ENCODE data around the gene WASF3. TPM values are rescaled to one million over a fixed set of nuclear protein-coding genes. Genes with fewer than 3 reads are reported as not detected.

WASF3 gene
- polyA plus RNA-seq, 4 donors: 44.2 to 56.7 (median 51.1) TPM

DNA sequence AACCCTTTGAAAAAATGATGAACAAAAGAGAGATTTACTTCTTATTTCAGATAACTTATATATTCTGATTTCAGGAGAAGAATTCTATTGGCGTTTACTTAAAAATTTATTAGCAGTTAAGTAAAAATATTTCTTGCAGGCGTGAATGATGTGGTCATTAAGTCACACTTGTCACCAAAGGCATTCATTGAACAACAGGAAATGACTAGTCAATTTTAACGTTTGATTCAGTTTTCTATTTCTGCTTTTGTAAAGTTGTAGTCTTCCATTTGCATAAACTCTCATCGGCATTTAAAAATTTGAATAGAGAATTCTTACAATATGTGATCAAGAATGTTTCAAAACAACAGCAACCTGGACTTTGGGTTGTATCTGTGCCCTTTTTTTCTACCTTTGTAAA is 119.7 kb downstream of the WASF3 start:
- no peak for DNase-seq (ENCODE audit: low read depth in 4 of 4, low spot score in 3 of 4)

DNA sequence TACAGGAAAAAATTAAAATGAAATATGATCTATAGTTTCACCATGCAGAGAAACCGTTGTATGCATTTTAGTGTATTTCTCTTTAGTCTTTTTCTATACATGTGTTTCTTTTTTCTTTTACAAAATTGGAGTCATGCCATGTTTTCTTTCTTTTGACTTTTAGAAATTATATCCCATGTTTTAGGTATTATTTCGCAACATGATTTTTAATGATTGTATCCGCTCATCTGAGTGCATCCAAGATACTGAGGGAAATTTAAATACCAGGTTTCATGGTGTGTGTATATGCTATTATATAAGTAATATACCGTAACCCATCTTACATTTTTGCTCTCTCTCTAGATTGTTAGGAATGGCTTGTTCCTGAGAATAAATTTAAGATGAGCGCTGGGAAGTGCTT is 120.8 kb downstream of the WASF3 start:
- no peak for DNase-seq (ENCODE audit: low read depth in 4 of 4, low spot score in 3 of 4)

DNA sequence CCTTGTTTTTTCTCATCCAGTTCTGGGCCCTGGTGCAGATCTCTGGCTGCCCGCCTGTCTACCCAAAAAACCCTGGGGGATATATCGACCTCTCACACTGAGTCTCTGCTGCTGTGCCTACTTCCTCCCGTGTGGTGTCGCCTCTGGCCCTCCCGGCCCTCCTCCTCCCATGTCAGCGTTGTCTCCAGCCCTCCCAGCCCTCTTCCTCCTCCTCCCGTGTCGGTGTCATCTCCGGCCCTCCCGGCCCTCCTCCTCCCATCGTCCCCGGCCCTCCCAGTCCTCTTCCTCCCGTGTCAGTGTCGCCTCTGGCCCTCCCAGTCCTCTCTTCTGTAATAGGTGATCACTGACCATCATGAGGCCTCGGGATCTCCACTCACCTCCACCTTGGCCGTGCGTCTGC is 121.3 kb downstream of the WASF3 start:
- DNase-seq (ENCODE audit: low read depth in 4 of 4, low spot score in 3 of 4): no peak

DNA sequence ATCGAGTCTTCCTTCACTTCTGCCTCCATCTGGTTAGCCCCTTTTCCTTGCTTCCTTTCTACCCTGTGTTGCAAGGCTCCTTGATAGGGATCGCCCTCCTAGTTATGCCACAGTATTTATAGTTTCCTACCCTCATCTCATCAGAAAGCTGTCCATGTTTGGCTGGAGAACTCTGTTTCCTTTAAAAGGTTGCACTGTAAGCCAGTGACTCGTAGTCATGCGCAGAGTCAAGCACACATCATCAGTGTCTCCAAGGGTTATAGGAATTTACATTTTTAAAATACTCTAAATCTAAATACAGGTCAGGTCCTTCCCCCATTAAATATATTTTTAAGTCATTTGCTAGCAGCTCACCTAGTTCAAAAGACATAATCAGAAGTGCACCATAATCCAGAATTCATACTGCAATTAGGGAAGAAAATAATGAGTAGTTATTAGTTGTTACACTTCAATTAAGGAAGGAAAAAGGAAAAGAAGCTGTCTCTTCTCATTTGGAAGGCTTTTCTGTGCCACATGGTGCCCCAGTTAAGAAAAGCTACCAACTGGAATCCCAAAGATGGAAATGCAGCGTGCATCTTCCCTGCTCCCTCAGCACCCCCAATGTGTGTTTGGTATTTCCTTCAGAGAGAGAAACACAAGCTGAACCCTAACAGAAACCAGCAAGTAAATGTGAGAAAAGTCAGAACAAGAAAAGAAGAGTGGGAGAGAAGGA is 122.1 kb downstream of the WASF3 start:
- no peak for DNase-seq (ENCODE audit: low read depth in 4 of 4, low spot score in 3 of 4)

DNA sequence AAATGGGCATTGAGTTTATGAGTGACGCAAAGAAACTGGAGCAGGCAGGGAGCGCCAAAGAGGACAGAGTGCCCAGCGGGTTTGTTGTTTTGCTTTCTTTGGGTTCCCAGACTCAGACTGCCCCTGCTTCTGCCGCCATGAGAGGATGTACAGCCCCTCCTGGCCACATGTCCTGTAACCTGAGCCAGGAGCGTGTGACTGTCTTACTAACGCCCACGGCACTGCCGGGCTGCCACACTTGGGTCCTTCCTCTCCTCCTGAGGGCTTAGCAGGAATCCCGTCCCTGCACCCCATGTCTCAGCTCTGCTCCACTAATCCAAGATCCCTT is 122.6 kb downstream of the WASF3 start:
- no peak for DNase-seq (ENCODE audit: low read depth in 4 of 4, low spot score in 3 of 4)

DNA sequence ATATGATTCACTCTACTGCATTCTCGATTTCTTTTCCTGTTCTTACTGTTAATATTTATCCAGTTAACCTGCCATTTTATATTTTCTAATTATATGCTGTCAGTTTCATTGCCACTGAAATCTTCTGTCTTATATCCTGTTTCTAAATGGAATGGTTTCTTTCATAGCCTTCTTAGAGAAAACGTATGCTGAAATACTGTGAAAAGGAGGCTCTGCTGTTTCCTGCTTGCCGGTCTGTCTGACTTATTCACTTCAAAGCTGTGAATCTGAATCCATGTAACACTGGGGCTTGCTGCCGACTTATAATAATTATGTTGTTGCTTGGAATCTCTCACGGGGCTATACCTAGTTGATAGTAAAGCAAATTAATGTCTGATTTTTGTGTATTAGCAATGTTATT is 123.1 kb downstream of the WASF3 start:
- DNase-seq (ENCODE audit: low read depth in 4 of 4, low spot score in 3 of 4): no peak

DNA sequence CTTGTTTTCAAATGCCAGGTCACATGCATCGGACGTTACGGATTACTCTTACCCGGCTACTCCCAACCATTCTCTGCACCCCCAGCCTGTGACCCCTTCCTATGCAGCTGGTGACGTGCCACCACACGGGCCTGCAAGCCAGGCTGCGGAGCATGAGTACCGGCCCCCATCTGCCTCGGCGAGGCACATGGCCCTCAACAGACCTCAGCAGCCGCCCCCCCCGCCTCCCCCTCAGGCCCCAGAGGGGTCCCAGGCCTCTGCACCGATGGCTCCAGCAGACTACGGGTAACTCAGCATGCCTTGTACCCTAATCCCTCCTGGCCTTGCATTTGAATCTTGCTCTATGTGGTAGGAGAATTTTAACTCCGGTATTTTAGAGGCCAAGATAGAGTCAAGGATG is 123.6 kb downstream of the WASF3 start:
- DNase-seq (ENCODE audit: low read depth in 4 of 4, low spot score in 3 of 4): no peak

DNA sequence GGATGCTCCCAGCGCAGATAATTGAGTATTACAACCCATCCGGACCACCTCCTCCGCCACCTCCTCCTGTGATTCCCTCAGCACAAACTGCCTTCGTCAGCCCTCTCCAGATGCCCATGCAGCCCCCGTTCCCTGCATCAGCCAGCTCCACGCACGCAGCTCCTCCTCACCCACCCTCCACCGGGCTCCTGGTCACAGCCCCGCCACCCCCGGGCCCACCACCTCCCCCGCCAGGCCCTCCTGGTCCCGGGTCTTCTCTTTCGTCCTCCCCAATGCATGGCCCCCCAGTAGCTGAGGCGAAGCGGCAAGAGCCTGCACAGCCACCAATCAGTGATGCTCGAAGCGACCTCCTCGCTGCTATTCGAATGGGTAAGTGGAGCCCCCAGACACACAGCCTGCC is 125.1 kb downstream of the WASF3 start:
- no peak for DNase-seq (ENCODE audit: low read depth in 4 of 4, low spot score in 3 of 4)

DNA sequence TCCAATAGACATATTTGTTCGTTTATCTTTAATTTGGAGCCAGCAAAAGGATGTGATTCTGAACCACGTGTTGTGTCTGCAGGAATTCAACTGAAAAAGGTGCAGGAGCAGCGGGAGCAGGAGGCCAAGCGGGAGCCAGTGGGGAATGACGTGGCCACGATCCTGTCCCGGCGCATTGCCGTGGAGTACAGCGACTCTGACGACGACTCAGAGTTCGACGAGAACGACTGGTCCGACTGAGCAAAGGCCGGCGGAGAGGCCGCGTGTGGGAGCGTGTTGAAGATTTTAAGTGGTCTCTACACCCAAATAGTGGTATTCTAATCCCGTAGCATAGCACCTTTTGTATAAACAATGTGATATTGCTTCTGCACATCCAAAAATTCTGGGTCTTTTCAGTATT is 128.1 kb downstream of the WASF3 start:
- no peak for DNase-seq (ENCODE audit: low read depth in 4 of 4, low spot score in 3 of 4)

DNA sequence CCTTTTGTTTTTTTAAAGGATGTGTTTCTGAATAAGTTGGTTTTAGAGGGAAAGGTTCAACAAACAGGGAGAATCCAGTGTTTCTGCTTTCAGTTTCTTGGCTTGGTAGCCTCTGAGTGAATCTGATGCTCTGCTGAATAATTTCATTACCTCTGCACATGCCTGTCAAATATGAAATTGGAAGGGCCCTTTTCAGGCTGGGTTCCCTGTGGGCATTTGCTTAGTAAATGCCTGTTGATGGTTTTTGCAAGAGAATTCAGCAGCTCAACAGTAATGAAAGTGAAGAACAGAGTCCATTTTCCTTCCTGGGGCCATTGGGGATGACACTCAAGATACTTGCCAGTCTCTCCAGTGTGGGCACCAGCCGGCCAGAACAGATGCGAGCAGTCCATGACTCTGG is 128.8 kb downstream of the WASF3 start:
- no peak for DNase-seq (ENCODE audit: low read depth in 4 of 4, low spot score in 3 of 4)

DNA sequence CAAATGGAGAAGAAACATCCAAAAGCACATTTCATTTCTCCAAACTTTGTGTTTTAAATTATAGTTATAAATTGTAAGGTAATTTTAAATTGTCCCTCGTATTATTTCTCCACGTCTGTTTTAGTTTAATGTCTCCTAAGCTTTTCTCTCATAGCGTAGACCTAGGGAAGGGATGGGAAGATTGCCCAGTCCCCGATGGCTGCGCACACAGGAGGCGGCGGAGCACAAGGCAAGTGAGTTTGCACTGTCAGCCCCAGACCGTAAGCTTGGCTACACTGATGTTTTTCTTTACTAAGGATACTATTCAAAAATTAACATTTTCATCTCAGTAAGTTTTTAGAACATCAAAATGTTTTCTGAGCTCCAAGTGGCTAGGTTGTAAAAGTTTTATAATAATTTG is 130.8 kb downstream of the WASF3 start:
- DNase-seq (ENCODE audit: low read depth in 4 of 4, low spot score in 3 of 4): no peak

DNA sequence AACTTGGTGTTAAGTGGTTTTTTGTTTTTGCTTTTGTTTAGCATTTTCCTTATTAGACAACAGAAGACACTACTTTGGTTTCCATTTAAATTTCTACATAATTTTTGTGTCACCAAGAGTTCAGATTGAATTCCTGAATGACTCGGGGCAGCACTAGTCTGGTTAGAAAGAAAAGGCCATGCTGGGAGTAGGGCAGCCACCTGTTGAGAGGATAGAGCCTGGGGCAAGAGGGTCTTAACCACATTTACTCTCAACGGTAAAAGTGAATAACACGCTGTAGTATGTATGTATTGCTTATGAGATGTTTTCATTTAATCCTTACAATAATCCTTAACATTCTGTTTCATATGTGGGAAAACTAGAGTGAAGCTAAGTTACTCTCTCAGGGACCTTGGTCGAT is 131.5 kb downstream of the WASF3 start:
- DNase-seq (ENCODE audit: low read depth in 4 of 4, low spot score in 3 of 4): no peak

DNA sequence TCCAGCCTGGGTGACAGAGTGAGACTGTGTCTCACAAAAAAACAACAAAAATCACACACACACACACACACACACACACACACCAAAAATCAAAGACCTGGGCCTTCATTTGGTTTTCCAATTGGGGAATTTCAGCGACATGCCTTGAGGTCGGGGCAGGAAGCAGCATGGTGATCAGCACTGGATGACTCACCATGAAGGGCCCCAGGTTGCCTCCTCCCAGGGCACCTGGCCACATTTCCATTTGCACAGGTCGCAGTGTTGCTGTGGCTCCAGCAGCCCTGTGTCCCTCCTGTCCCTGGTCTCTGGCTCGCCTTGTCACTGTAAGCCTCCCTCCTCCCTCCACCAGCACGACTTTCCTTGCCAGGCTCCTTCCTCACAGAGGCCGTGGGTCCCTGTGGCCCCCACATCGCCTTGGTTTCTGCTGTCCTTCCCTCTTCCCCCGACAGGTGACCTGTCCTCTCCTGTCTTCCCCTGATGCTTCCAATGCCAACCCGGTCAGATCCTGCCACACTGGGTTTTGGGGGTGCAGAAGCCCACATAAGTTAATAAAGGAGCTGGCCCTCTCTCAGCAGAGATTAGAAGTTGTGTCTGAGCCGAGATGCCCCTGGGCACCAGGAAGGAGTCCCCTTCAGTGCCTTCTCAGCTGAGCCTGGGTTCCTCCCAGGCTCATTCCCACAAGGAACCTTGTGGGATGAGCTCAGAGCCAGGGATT is 136.4 kb downstream of the WASF3 start:
- no peak for DNase-seq (ENCODE audit: low read depth in 4 of 4, low spot score in 3 of 4)

DNA sequence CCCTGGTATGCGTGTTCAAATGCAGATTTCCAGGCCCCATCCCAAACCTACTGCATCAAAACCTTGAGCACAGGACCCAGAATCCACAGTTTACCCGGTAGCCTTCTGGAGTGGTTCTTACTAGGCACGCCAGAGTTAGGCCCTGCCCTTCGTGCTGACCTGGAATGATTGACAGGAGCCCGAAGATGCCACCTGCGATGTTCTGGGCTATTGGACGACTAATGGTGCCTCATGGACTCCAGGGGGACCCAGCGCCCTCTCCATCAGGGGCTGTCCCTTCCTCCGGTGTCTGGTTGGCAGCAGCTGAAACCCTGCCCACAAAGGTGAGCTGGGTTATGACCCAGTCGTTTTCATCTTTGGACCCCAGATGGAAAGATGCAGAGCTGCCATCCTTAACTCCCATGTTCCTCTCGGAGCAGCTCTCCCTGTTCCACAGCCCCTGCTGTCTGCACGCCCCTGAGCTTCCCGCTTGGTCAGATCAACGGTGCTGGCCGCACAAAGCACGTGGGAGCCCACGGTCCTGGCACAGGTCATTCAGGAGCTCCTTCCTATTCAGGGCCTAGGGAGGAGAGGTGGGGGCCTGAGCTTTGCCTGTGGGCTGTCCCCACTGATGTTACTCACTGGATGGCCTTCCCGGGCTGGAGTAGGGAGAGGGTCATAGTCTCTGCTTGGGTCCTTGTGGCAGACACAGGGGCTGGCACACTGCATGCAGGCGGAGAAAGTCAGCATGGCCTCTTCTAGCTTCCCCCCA is 137.3 kb downstream of the WASF3 start:
- no peak for DNase-seq (ENCODE audit: low read depth in 4 of 4, low spot score in 3 of 4)

DNA sequence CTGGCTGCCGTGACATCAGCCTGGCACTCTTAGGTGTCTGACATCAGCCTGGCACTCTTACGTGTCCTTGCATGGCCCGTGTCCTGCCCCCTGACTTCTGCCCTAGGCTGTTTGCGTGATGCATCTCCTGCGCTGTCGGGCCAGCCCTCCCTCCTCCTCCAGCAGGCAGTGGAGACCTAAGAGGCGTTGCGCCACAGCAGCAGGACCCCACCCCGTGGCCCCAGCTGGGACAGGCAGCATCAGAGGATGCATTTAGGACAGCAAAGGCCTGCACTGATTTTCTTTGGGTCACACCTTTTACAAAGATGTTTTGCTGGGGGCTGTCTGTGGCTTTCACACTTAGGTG is 137.8 kb downstream of the WASF3 start:
- no peak for DNase-seq (ENCODE audit: low read depth in 4 of 4, low spot score in 3 of 4)

DNA sequence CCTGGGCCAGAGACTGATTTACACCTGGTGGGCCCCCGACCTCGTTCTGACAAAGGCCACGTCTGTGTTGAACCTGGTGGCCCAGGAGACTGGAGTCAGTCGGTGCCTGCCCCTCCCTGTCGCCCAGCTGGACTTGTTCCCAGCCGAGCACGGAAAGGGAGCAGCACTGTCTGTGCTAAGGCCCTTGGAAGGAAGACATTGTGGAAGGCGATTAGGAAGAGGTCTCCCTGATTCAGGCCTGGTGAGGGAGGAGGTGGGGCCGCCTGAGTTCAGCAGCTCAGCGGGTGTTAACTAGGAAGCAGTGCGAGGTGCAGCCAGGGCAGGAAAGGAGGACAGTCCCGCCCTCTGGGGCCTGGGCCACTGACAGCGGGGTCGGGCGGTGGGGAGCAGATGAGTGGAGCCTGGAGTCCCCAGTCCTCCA is 138.4 kb downstream of the WASF3 start:
- DNase-seq (ENCODE audit: low read depth in 4 of 4, low spot score in 3 of 4): no peak

DNA sequence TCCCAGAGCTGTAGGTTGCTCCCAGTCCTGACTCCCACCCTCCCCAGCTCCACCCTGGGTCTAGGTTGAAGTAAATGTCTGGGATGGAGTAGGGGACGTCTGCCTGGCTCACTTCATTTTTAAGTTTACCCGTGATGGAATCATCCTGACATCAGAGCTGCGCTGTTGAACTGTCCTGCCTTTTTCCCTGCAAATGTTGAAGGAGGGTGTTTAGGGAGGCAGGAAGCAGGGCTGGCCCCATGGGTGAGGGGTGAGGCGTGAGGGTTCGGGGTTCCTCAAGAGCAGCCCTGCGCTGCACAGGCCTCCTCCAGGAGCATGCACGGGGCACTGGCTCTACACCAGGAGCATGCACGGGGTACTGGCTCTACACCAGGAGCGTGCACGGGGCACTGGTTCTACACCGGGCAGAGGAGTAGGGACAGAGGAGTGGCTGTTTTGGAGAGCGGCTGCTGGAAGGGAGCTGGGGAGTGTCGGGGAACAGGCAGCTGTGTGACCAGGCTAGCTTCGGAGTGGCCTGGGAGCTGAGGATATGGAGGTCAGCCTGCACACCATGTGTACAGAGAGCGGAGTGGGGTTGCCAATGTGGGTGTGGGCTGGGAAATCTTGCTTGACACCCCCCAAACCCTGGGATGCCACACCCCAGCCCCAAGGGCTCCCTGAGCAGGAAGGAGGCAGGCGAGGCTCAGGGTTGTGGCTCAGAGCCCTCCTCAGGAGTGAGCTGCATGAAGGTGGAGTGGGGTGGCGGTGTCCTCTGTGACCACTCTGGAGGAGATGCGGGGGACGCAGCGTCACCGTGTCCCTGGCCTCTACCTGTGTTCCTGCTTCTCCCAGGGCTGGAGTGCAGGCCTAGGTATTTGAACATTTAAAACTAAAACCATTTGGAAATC is 139.8 kb downstream of the WASF3 start:
- DNase-seq (ENCODE audit: low read depth in 4 of 4, low spot score in 3 of 4): no peak

DNA sequence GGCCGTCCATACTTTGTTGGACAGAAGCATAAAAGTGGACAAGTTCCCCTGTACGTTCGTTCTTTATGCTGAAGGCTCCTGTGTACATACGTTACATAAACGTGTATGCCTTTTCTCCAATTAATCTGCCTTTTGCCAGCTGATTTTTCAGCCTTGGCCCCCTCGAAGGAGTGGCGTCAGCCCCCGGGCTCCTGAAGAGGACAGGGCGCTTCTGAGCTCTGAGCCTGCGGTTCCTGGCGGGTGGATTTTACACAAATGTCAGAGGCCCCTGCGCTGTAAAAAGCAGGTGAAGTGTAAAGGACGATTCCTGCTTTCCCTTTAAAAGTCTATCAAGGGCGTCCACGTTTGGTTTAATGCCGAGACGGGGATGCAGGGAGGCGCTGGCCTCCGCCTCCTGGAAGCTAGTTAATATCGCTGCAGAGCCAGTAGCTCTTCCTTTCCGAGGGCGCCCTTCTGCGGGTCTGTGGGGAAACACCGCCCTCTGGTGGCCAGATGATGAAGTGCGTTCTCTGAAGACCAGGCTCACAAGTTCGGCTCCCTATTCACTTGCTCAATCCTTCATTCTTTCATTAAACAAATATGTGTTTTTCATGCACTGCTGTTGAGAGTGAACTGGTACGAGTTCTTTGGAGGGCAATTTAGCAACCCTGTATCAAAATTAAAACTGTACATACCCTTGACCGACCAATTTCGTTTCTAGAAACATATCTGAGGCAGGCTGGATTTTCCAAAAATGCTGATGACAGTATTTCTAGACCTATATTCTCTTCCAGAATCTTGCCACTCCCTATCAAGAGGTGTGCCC is 141.1 kb downstream of the WASF3 start:
- peak; percentile 73 to 84 (median 75) for DNase-seq (ENCODE audit: low read depth in 4 of 4, low spot score in 3 of 4)

DNA sequence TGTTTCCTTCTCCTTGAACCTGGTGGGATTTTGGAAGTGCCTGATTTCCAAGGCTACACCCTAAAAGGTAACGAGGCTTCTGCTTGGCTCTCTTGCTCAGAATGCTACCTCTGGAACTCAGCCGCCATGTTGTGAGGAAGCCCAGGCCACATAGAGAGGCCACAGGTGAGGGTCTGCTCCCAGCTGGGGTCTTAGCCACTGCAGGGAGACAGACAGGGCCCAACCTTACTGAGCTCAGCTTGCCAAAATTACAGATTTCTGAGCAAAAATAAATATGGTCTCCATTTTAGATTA is 141.7 kb downstream of the WASF3 start:
- no peak for DNase-seq (ENCODE audit: low read depth in 4 of 4, low spot score in 3 of 4)

DNA sequence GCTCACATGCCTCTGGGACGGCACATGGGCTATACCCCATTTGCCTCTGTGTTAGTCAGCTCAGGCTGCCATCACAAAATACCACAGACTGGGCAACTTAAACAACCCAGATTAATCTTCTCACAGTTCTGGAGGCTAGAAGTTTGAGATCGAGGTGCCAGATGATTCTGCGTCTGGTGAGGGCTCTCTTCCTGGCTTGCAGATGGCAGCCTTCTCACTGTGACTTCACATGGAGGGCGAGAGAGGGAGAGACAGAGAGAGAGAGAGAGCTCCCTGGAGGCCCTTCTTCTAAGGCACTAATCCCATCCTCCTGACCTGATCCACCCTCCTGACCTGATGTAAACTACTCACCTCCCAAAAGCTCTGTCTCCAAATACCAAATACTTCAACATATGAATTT is 148.1 kb downstream of the WASF3 start:
- no peak for DNase-seq (ENCODE audit: low read depth in 4 of 4, low spot score in 3 of 4)
